Measurements from ENCODE around the gene TWF1. TPM values are rescaled to one million over a fixed set of nuclear protein-coding genes. Genes with fewer than 3 reads are reported as not detected.
A peak's percentile ranks its signal among the peaks of the same experiment; 100 is the strongest.
"Not testable (repeated sequence)": the region's sequence is repeated elsewhere in the genome, so short reads cannot be mapped to it uniquely, and the experiment has no call there.

TWF1 gene
- total RNA-seq = 100 to 1,000 TPM in 3 of 4 donors, 10 to 100 TPM in 1; 88.2 to 126 (median 111) TPM

DNA sequence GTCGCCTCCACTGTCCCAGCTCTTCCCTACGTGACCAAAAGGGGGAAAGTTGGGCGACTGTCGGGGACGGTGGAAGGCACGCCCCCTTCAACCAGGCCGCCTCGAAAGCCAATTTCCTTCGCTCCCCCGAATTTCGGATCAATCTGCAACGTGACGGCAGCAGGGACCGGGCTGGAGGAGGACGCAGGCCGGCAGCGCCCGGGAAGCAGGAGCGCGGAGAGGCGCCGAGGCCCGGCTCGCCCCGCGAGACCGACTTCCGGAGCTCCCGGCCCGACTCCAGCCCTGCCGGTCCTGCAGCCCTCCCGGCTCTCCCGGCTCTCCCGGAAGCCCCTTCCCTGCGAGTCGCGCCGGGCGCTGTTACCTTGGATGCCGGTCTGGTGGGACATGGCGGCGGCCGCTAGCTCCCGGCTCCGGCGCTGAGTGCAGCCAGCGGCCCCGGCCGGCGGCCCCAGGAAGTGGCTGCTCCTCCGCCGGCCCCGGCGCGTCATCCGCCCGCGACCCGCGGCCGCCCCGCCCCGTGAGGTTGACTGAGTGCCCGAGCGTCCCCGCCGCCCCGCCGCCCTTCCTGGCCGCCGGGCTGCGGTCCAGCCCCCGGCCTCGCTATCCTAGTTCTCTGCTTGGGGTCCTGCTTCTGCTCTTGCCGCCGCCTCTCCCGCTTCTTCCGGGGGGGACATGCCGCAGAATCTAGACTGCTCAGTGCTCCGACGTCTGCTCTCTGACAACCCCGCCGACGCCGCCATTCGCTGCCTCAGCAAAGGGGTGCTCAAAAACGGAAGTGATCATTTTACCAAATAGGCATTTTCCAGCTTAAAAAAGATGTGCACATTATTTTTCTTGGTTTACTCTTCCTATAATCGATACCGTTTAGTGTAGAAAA is at the start of gene TWF1:
Gene TWF1 (minus strand): TSS at position 458 of the 877 bp plus-strand sequence. CDS start 72 bp downstream, at position 386.
- peak; percentile 100 for ATAC-seq
- Histone ChIP-seq H3K4me3 (peak within 1 kb of the TSS; percentile 83 to 100), H3K27me3 (no peaks in the 10 kb centered on the region), H3K36me3 (peaks cover 0 to 14% of the 10 kb centered on the region in 2 donors), H3K4me1 (peaks cover 0 to 36% (median 6%) of the 10 kb centered on the region in 3 donors), H3K27ac (peak within 1 kb of the TSS; percentile 94 to 99 (median 96)), H3K9me3 (no peaks in the 10 kb centered on the region)
- 0 to 2% methylated on average over 16 to 21 of the region's 89 CpGs for WGBS, 2 donors (ENCODE audit: low coverage in 1 of 2)
- TF ChIP-seq, protein P1, sequence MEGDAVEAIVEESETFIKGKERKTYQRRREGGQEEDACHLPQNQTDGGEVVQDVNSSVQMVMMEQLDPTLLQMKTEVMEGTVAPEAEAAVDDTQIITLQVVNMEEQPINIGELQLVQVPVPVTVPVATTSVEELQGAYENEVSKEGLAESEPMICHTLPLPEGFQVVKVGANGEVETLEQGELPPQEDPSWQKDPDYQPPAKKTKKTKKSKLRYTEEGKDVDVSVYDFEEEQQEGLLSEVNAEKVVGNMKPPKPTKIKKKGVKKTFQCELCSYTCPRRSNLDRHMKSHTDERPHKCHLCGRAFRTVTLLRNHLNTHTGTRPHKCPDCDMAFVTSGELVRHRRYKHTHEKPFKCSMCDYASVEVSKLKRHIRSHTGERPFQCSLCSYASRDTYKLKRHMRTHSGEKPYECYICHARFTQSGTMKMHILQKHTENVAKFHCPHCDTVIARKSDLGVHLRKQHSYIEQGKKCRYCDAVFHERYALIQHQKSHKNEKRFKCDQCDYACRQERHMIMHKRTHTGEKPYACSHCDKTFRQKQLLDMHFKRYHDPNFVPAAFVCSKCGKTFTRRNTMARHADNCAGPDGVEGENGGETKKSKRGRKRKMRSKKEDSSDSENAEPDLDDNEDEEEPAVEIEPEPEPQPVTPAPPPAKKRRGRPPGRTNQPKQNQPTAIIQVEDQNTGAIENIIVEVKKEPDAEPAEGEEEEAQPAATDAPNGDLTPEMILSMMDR (IDR thresholded peaks at IDR 0.05) = peak in 3 of 4 experiments; percentile 1 to 36 (median 19)
- no peak for TF ChIP-seq EP300 (IDR thresholded peaks at IDR 0.05)
- peak; percentile 61 for TF ChIP-seq POLR2AphosphoS5 (IDR thresholded peaks at IDR 0.05)
- peak; percentile 86 to 89 for TF ChIP-seq POLR2A (IDR thresholded peaks at IDR 0.05)

DNA sequence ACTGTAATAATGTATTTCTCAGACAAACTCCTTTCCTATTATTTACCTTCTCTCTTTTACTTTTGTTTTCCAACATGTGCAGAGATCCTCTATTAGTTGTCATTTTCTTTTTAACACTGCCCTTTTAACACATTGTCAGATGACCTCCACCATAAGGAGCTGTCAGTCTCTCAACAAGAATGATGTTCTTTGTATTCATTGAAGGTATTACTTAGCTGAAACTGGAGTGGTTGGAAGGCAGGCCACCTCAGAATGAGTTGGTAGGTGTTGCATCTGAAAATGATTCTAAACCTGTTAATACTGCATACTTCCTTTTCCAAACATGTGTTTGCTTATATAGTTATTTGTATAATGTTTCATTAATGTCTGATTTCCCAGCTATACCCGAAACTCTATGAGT is 46.6 kb upstream of the TWF1 start:
- Histone ChIP-seq H3K27me3 (no peaks in the 10 kb centered on the region), H3K9me3 (no peaks in the 10 kb centered on the region), H3K27ac (no peak overlapping the region), H3K4me1 (no peaks in the 10 kb centered on the region), H3K4me3 (no peak overlapping the region), H3K36me3 (peaks cover 0 to 3% of the 10 kb centered on the region in 2 donors)
- 96 to 100% methylated on average over 1 of the region's 1 CpG for WGBS, 2 donors (ENCODE audit: low coverage in 1 of 2)
- no peak for TF ChIP-seq POLR2A (IDR thresholded peaks at IDR 0.05)
- TF ChIP-seq, protein P1 (IDR thresholded peaks at IDR 0.05) = no peak
- no peak for TF ChIP-seq EP300 (IDR thresholded peaks at IDR 0.05)
- no peak for TF ChIP-seq POLR2AphosphoS5 (IDR thresholded peaks at IDR 0.05)
- no peak for ATAC-seq

DNA sequence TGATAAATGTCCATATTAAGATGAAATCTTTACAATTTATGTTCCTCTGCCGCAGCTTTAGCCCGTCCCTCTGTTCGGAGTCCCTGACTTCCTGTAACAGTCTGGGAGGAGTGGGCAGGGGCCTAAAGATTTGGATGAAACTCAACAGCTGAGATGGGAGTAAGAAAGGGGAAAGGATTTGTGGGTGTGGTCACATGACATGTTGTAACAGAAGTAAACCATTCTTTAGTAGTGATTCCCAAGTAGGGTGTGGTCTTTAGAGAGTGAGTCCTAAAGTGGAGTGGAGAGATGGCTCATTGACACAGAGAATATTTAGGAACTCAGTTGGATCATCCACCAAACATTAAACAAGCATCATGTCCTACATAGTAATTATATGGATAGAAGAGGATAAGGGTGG is 42.7 kb upstream of the TWF1 start:
- TF ChIP-seq POLR2A (IDR thresholded peaks at IDR 0.05) = no peak
- TF ChIP-seq POLR2AphosphoS5 (IDR thresholded peaks at IDR 0.05) = no peak
- no peak for TF ChIP-seq EP300 (IDR thresholded peaks at IDR 0.05)
- TF ChIP-seq, protein P1 (IDR thresholded peaks at IDR 0.05) = no peak
- Histone ChIP-seq H3K9me3 (no peaks in the 10 kb centered on the region), H3K4me3 (no peak overlapping the region), H3K36me3 (peaks cover 0 to 14% of the 10 kb centered on the region in 2 donors), H3K27ac (no peak overlapping the region), H3K4me1 (no peaks in the 10 kb centered on the region), H3K27me3 (no peaks in the 10 kb centered on the region)
- ATAC-seq = no peak
- WGBS, 2 donors (ENCODE audit: low coverage in 1 of 2) = 80 to 96% methylated on average over 1 to 3 of the region's 3 CpGs

- ATAC-seq = no peak
- WGBS, 2 donors (ENCODE audit: low coverage in 1 of 2) = 93 to 94% methylated on average over 4 of the region's 4 CpGs
- H3K4me1 ChIP-seq = no peaks in the 10 kb centered on the region
- H3K27ac ChIP-seq = no peak overlapping the region
- no peaks in the 10 kb centered on the region for H3K9me3 ChIP-seq
- H3K27me3 ChIP-seq = no peaks in the 10 kb centered on the region
- peaks cover 0 to 14% of the 10 kb centered on the region in 2 donors for H3K36me3 ChIP-seq
- no peak overlapping the region for H3K4me3 ChIP-seq
- TF ChIP-seq POLR2AphosphoS5 (IDR thresholded peaks at IDR 0.05) (no peak), POLR2A (IDR thresholded peaks at IDR 0.05) (no peak), EP300 (IDR thresholded peaks at IDR 0.05) (no peak)
- TF ChIP-seq, protein P1 (IDR thresholded peaks at IDR 0.05) = no peak
Measured at GRCh38 chr12:43848226-43848507, 42.0 kb upstream of the TWF1 start.

GRCh38 chr12:43847425-43848225 is 41.5 kb upstream of the TWF1 start:
- peaks cover 0 to 14% of the 10 kb centered on the region in 2 donors for H3K36me3 ChIP-seq
- not testable (repeated sequence) for ATAC-seq, H3K27me3 ChIP-seq, H3K4me3 ChIP-seq, H3K4me1 ChIP-seq, H3K27ac ChIP-seq, H3K9me3 ChIP-seq
- 79 to 91% methylated on average over 2 to 4 of the region's 4 CpGs for WGBS, 2 donors (ENCODE audit: low coverage in 1 of 2)
